HG02970 (cell line): ENCODE data around the gene DNAJB13.

Source experiments
- ATAC-seq: cut with Tn5 transposase; IDR thresholded peaks from one replicate; pipeline ENCODE4 v1.9.1; 2021; ENCODE audit warnings: mild to moderate bottlenecking, moderate library complexity, moderate number of reproducible peaks; ENCODE audit not compliant: unreplicated experiment, low FRiP score

Gene DNAJB13

GRCh38 chr11:73949246-73949645, 1.6 kb upstream of the DNAJB13 start:
- no peak for ATAC-seq

GRCh38 chr11:73949912-73950311, 914 bp upstream of the DNAJB13 start:
- no peak for ATAC-seq

GRCh38 chr11:73951797-73952196, 971 bp downstream of the DNAJB13 start:
- ATAC-seq, result no peak

- ATAC-seq, result no peak
Observed at GRCh38 chr11:73956876-73957653, 6.2 kb downstream of the DNAJB13 start.

GRCh38 chr11:73957654-73958361, 7.0 kb downstream of the DNAJB13 start:
- ATAC-seq, result no peak

GRCh38 chr11:73958521-73959141, 7.8 kb downstream of the DNAJB13 start:
- no peak for ATAC-seq

GRCh38 chr11:73961321-73961720, 10.5 kb downstream of the DNAJB13 start:
- ATAC-seq, result no peak

GRCh38 chr11:73962101-73962705, 11.4 kb downstream of the DNAJB13 start:
- ATAC-seq, result no peak

- ATAC-seq, result no peak
Observed at GRCh38 chr11:73963861-73964260, 13.0 kb downstream of the DNAJB13 start.

GRCh38 chr11:73965076-73965763, 14.4 kb downstream of the DNAJB13 start:
- no peak for ATAC-seq

GRCh38 chr11:73965764-73966121, 14.9 kb downstream of the DNAJB13 start:
- no peak for ATAC-seq

- no peak for ATAC-seq
Observed at GRCh38 chr11:73968356-73968966, 17.6 kb downstream of the DNAJB13 start.

GRCh38 chr11:73969091-73969490, 18.3 kb downstream of the DNAJB13 start:
- no peak for ATAC-seq

GRCh38 chr11:73969991-73970800, 19.4 kb downstream of the DNAJB13 start:
- ATAC-seq, result no peak

GRCh38 chr11:73971175-73971719, 20.4 kb downstream of the DNAJB13 start:
- no peak for ATAC-seq

- no peak for ATAC-seq
Observed at GRCh38 chr11:73972187-73972586, 21.4 kb downstream of the DNAJB13 start.

GRCh38 chr11:73972620-73973449, 22.0 kb downstream of the DNAJB13 start:
- ATAC-seq, result no peak
